Measurements from ENCODE around the gene MUL1. TPM values are rescaled to one million over a fixed set of nuclear protein-coding genes. Genes with fewer than 3 reads are reported as not detected.

MUL1 gene
- total and polyA plus RNA-seq, 12 donors: 3.7 to 48.0 (median 32.8) TPM

GRCh38 chr1:20458717-20459116 is 49.2 kb downstream of the MUL1 start:
- no peak overlapping the region for H3K27ac ChIP-seq
- intact Hi-C loops (cut with DNase I): no loop called here
- H3K27me3 ChIP-seq: no peaks in the 10 kb centered on the region
- WGBS, 4 donors: 91 to 100% (median 95%) methylated on average over 2 of the region's 2 CpGs
- H3K36me3 ChIP-seq (replicated peaks in 1 of 2): no peaks in the 10 kb centered on the region
- H3K4me3 ChIP-seq: no peak overlapping the region
- H3K9me3 ChIP-seq (replicated peaks in 1 of 3): no peaks in the 10 kb centered on the region
- TF ChIP-seq CTCF (IDR thresholded peaks at IDR 0.05): no peak
- TF ChIP-seq POLR2A (IDR thresholded peaks at IDR 0.05): no peak
- H3K4me1 ChIP-seq (replicated peaks in 1 of 2): no peaks in the 10 kb centered on the region
- no peak for DNase-seq

GRCh38 chr1:20454004-20454403 is 53.9 kb downstream of the MUL1 start:
- DNase-seq: no peak
- WGBS, 4 donors: 83 to 92% (median 87%) methylated on average over 3 to 4 of the region's 4 CpGs
- intact Hi-C loops (cut with DNase I): no loop called here
- no peaks in the 10 kb centered on the region for H3K27me3 ChIP-seq
- H3K36me3 ChIP-seq (replicated peaks in 1 of 2): no peaks in the 10 kb centered on the region
- H3K4me3 ChIP-seq: no peak overlapping the region
- TF ChIP-seq CTCF (IDR thresholded peaks at IDR 0.05): no peak
- no peak for TF ChIP-seq POLR2A (IDR thresholded peaks at IDR 0.05)
- H3K9me3 ChIP-seq (replicated peaks in 1 of 3): no peaks in the 10 kb centered on the region
- no peak overlapping the region for H3K27ac ChIP-seq
- no peaks in the 10 kb centered on the region for H3K4me1 ChIP-seq (replicated peaks in 1 of 2)

GRCh38 chr1:20449735-20450311 is 58.1 kb downstream of the MUL1 start:
- Histone ChIP-seq H3K27me3 (no peaks in the 10 kb centered on the region), H3K4me3 (no peak overlapping the region), H3K4me1 (replicated peaks in 1 of 2) (no peaks in the 10 kb centered on the region), H3K27ac (no peak overlapping the region), H3K9me3 (replicated peaks in 1 of 3) (no peaks in the 10 kb centered on the region), H3K36me3 (replicated peaks in 1 of 2) (no peaks in the 10 kb centered on the region)
- 60 to 73% (median 66%) methylated on average over 4 of the region's 4 CpGs for WGBS, 4 donors
- DNase-seq: no peak
- no peak for TF ChIP-seq CTCF (IDR thresholded peaks at IDR 0.05)
- TF ChIP-seq POLR2A (IDR thresholded peaks at IDR 0.05): no peak
- intact Hi-C loops (cut with DNase I): no loop called here

Other genes with a start within 250 kb of the MUL1 start
- gene VWA5B1, start 217.3 kb downstream of the MUL1 start, total RNA-seq: 1 to 10 TPM in 1 of 9 donors, under 1 TPM in 3, not detected in 5; 0.07 to 2.5 (median 0.60) TPM
- 1 to 10 TPM in 1 of 3 donors, under 1 TPM in 2; 0.24 to 2.1 (median 0.26) TPM for gene VWA5B1, start 217.3 kb downstream of the MUL1 start, polyA plus RNA-seq
- gene CAMK2N1, start 21.9 kb downstream of the MUL1 start, total RNA-seq: 10 to 100 TPM in 8 of 9 donors, under 1 TPM in 1; 0.89 to 68.7 (median 31.4) TPM
- 10 to 100 TPM; 25.6 to 36.1 (median 33.9) TPM for gene CAMK2N1, start 21.9 kb downstream of the MUL1 start, polyA plus RNA-seq
- gene FAM43B, start 44.4 kb upstream of the MUL1 start, total RNA-seq: 10 to 100 TPM in 8 of 9 donors, 1 to 10 TPM in 1; 2.2 to 67.7 (median 40.0) TPM
- gene FAM43B, start 44.4 kb upstream of the MUL1 start, polyA plus RNA-seq: 10 to 100 TPM in 2 of 3 donors, 1 to 10 TPM in 1; 5.1 to 54.9 (median 30.4) TPM
- gene CDA, start 80.9 kb upstream of the MUL1 start, total RNA-seq: 1 to 10 TPM in 7 of 9 donors, under 1 TPM in 1, not detected in 1; 0.33 to 4.8 (median 3.1) TPM
- gene CDA, start 80.9 kb upstream of the MUL1 start, polyA plus RNA-seq: 10 to 100 TPM in 2 of 3 donors, 1 to 10 TPM in 1; 5.3 to 11.8 (median 11.5) TPM
- gene PINK1, start 125.3 kb upstream of the MUL1 start, total RNA-seq: 100 to 1,000 TPM in 8 of 9 donors, 10 to 100 TPM in 1; 98.4 to 586 (median 305) TPM
- 100 to 1,000 TPM; 109 to 146 (median 118) TPM for gene PINK1, start 125.3 kb upstream of the MUL1 start, polyA plus RNA-seq
- gene DDOST, start 153.2 kb upstream of the MUL1 start, total RNA-seq: 100 to 1,000 TPM; 134 to 349 (median 205) TPM
- gene DDOST, start 153.2 kb upstream of the MUL1 start, polyA plus RNA-seq: 100 to 1,000 TPM; 123 to 221 (median 193) TPM
- gene KIF17, start 209.9 kb upstream of the MUL1 start, total RNA-seq: 10 to 100 TPM; 23.6 to 66.9 (median 43.9) TPM
- 10 to 100 TPM; 10.7 to 22.9 (median 16.6) TPM for gene KIF17, start 209.9 kb upstream of the MUL1 start, polyA plus RNA-seq
- gene SH2D5, start 224.6 kb upstream of the MUL1 start, total RNA-seq: 1 to 10 TPM in 1 of 9 donors, under 1 TPM in 5, not detected in 3; 0.06 to 1.9 (median 0.49) TPM
- under 1 TPM; 0.07 to 0.64 (median 0.17) TPM for gene SH2D5, start 224.6 kb upstream of the MUL1 start, polyA plus RNA-seq

Data from adrenal gland (tissue), 12 donors.